GM12874 (cell line): ENCODE results near the gene FOXP1.

Experiments
- CTCF ChIP-seq: IDR thresholded peaks from 2 replicates; pipeline ENCODE4 v1.5.1; 2011; ENCODE audit warnings: low read depth, mild to moderate bottlenecking, control low read depth, low read length, moderate library complexity; ENCODE audit not compliant: insufficient read depth

The FOXP1 gene

GRCh38 chr3:71429597-71429988 is 153.9 kb downstream of the FOXP1 start:
- TF ChIP-seq CTCF: no peak

- no peak for TF ChIP-seq CTCF
These were observed 154.5 kb downstream of the FOXP1 start for GRCh38 chr3:71428841-71429596.

- no peak for TF ChIP-seq CTCF
These were observed 157.9 kb downstream of the FOXP1 start for GRCh38 chr3:71425491-71426071.

- no peak for TF ChIP-seq CTCF
These were observed 160.2 kb downstream of the FOXP1 start for GRCh38 chr3:71423151-71423906.

GRCh38 chr3:71421820-71422566 is 161.5 kb downstream of the FOXP1 start:
- no peak for TF ChIP-seq CTCF

- no peak for TF ChIP-seq CTCF
These were observed 162.1 kb downstream of the FOXP1 start for GRCh38 chr3:71421475-71421819.

GRCh38 chr3:71419369-71419768 is 164.2 kb downstream of the FOXP1 start:
- no peak for TF ChIP-seq CTCF
